Pulmonary artery endothelial cell (primary cell): ENCODE results near the gene TRABD2B. TPM values are rescaled to one million over a fixed set of nuclear protein-coding genes. Genes with fewer than 3 reads are reported as not detected.

Experiments used
- DNase-seq: peaks from one replicate; pipeline ENCODE4 v3.0.0-alpha.2; 2011; ENCODE audit warnings: low read depth, low spot score
- total RNA-seq: library from RNA; depleted of rRNA; stranded (reverse); fragments of >200 nt; gene quantifications from 2 replicates; pipeline ENCODE4 v1.2.3, GENCODE V29; 2014

TRABD2B gene
- total RNA-seq, 1 donor from 2014 or later: not detected

GRCh38 chr1:47830641-47831333 is 166.4 kb downstream of the TRABD2B start:
- DNase-seq: no peak

- no peak for DNase-seq
Observed at GRCh38 chr1:47830021-47830420, 167.2 kb downstream of the TRABD2B start.

DNA sequence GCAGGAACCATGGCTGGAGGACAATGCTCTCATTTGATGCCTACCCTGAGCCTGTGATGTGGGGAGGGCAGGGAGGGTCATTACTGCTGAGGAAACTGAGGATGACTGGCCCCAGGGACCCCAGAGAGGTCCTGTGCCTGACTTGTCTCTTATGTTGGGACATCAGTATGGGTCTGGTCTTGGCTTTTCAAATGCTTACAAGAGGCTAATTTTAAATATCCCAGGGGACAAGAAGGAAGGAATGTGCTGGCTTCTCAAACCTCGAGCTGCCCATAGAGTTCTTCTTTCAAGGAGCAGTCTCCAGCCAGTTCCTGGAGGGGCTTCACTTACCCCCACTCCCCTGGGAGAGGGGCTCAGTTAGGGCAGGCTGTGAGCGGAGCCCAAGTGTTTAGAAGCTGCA is 168.2 kb downstream of the TRABD2B start:
- no peak for DNase-seq

DNA sequence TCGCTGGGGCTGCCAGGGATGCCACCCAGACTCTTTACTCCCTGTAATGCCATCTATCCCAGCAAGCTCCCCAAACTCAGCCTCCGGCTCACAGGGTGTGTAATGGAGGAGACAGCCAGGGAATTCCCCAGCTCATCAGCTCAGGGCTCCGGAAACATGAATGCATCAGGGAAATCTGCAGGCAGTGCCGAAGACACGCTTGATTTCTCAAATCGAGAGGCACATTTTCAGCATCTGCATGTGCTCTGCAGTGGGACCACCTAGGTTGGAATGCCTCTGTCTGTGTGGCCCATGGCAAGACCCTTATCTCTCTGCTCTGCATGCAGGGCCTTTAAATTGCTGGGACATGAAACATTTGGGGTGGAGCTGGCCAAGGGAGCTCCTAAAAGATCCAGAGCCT is 170.1 kb downstream of the TRABD2B start:
- no peak for DNase-seq

- DNase-seq: no peak
Observed at GRCh38 chr1:47824716-47825115, 172.5 kb downstream of the TRABD2B start.

DNA sequence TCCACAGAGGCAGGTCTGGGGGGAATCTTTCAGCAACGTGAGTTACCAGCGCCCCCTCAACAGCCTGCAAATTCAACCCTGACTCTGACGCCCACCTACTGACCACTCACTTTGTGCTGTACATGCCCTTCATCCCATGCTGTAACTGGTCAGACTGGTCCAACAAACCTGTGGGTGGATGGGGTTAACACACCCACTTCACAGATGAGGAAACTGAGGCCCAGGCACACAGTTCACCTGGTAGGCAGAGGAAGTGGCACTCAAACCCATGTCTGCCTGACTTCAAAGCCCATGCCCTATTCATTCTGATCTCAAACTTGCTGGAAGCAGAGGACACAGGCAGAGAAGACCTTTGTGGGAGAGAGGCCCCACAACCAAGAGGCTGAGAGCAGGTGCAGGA is 172.9 kb downstream of the TRABD2B start:
- no peak for DNase-seq

GRCh38 chr1:47823040-47823808 is 174.0 kb downstream of the TRABD2B start:
- no peak for DNase-seq

DNA sequence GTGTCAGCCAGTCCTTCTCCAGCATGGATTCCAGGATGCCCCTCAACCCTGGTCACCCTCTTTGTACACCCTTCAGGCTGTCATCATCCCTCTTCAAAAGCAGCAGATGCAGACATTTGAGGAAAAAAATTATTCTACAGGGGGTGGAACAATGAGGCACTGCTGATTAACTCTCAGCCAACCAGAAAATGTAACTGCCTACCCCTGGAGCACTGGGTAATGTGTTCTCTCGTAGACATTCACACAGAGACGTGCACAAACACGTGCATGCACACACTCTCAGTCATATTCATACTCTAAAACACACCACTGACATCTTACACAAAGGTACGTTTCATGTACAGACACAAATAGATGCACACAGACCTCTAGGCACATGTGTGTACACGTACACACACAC is 175.4 kb downstream of the TRABD2B start:
- no peak for DNase-seq

- DNase-seq: no peak
Observed at GRCh38 chr1:47819574-47819888, 177.7 kb downstream of the TRABD2B start.

DNA sequence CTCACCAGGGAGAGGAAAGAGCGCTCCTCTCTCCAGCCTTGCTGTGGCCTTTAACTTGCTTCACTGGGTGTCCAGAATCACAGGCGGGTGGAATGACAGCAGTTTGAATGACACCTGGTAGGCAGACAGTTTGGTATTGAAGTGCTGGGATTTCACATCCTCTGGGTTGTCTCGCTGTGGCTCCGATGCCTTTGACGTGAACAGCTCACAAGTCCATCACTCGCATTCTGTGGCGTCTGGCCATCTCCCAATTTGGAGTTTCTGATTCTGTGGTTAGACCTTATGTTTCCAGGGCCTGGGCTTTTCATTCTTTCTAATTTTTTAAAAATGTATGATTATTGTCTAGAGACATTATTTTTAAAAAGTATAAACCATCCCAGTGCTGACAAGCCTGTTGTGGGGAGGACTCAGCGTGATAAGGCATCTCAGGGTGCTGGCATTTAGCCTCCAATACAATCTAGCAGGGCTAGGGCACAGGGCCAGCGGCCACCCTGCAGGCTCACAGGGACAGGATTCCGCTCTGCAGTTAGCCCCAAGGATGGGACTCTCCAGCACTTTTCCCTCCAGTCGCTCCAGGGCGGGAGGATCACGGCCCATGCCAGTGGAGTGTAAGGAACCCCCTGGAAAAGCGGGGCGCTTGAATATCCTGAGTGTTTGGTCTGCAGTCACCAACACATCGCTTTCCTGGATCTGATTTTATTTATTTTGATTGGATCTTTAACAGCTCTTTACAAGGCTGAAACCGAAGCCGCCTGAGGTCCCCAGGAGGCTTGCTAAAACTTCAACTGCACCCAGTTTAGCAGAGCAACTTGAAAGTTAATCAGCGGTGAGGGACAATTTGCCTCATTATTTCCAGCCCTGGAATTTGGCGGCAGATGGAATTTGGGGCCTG is 178.3 kb downstream of the TRABD2B start:
- no peak for DNase-seq

DNA sequence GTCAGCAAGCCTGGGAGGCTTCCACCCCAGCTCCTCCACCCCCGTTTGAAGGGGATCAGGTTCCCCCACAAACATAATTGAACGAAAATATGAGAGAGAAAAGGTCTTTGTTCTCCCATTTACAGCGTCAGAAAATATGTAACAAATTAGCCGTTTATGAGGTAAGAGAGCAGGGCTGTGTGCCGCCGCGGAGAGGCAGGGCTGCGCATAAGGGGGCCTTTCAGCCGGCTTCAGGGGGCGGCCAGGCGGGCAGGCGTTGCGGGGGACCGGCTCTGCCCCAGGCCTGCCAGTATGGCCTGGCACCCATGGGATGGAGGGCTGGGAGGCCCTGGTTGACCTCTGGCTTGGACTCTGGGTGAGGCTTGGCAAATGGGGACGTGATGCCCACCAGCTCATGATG is 179.3 kb downstream of the TRABD2B start:
- no peak for DNase-seq

DNA sequence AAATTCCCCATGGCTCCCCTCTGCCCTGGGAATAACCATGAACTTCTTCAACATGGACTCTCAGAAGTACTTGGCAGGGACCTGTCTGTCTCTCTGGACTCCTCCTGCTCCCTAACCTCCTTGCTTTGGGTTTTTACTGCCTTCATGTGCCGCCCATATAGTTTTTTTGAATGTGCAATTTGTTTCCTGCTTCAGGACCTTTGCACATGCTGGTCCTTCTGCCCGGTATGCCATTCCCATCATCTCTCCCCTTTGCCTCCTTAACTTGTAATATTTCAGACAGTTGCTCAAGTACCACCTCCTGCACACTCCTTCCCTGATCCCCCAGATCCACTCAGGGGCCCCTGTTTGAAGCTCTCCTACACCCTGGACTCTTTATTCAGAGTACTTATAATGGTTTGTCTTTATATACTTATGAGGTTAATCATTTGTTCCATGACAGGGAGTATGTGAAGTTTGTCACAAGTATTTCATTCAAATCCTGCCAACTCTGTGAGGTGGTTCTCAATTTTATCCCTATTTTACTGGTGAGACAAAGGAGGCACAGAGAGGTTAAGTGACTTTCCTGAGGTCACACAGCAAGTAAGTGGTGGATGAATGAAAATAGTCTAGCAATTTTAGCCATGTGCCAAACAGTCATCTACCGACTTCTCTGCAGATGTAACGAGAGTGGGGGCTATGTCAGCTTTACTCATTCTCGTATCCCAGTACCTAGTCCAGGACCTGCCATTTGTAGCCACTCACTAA is 180.7 kb downstream of the TRABD2B start:
- no peak for DNase-seq

DNA sequence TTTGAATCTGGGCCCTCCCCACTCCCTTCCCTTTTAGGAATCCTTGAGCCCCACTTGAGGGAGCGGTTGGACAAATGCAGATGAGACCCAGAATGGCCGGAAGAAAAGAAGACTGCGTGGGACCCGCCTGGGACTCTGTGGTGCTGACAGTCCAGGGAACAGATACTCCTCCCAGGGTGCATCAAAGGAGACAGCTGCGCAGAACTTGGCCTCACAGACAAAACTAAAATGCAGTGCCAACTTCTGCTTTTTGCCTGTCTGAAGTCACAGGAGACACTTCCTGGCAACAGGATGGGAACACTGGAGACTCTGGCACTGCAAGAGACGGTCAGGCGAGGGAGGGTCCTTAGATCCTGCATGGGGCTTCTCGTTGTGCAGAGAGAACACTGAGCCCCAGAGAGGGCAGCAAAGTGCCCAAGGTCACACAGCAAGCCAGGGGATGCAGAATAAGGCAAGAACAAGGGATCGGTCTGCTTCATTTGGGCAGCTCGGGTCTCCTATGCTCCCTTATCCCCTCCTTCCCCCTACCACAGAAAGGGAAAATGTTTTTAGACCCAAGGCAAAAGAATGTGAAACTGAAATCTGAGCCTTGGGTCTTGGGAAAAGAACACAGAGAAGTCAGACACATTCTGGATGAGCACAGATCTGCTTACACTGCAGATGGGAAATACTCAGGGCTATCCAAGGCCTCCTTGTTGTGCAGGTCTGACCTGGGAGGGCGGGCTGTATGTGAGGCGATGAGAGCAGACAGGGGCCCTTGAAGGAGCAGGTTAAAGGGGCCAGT is 182.4 kb downstream of the TRABD2B start:
- no peak for DNase-seq

- DNase-seq: no peak
Observed at GRCh38 chr1:47813970-47814369, 183.2 kb downstream of the TRABD2B start.

- DNase-seq: no peak
Observed at GRCh38 chr1:47812904-47813514, 184.2 kb downstream of the TRABD2B start.

DNA sequence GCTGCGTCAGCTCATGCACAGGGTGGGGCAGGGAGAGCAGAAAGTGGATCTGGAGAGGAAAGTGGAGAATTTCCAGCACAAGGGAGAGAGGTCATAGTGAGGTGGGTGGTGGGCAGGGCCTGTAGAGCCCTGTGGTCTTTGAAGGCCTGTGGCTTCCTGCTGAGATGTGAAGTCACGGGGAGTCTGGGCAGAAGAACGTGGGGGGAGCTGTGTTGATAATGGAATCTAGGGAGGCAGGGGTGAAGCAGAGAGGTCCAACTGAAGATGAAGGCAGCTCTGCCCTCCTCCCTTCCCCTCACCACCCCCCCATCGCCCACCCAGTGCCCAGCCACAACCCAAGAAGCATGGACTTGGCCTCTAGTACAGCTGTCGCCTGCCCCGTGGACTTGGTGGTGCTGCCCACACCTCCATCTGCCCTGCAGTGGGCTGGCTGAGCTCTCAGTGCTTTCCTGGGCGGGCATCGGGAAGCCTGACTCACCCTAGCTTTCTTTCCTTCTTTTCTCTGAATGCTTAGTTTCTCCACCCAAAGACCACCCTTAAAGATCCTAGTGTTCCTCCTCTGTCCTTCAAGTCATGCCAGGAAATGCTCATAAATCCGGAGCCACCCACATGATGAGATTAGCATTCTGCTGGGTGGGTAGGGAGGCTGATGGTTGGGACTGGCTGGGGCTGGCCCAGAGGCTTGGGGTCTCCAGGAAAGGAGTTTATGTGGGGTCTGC is 186.1 kb downstream of the TRABD2B start:
- no peak for DNase-seq

- no peak for DNase-seq
Observed at GRCh38 chr1:47809301-47810084, 187.7 kb downstream of the TRABD2B start.

GRCh38 chr1:47808612-47809011 is 188.6 kb downstream of the TRABD2B start:
- DNase-seq: no peak

DNA sequence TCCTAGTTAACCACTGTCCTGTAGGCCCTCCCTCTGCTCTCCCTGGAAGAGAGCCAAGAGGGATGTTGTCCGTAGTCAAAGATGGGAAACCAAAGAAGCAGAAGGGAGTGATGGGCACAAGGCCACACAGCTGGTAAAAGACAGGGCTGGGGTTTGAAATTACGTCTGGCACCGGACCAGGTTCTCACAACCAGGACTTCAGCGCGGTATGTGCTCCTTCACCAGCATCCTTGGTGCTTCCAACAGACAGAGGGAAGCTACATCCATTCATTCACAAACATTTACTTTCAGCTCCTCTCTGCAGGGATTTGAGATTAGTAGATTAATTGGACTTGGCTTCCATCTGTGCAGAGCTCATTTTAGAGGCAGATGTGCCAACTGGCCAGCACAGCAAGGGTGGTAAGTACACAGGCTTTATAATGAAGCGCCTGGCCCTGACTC is 191.2 kb downstream of the TRABD2B start:
- no peak for DNase-seq
